ELR (cell line): ENCODE results near the gene CEACAM16.

ENCODE experiments used
- DNase-seq: peaks from one replicate; pipeline ENCODE4 v3.0.0-alpha.2; 2015; ENCODE audit warnings: low read depth

CEACAM16 gene

GRCh38 chr19:44725251-44725650 lies 26.3 kb downstream of the CEACAM16 start:
- no peak for DNase-seq

DNA sequence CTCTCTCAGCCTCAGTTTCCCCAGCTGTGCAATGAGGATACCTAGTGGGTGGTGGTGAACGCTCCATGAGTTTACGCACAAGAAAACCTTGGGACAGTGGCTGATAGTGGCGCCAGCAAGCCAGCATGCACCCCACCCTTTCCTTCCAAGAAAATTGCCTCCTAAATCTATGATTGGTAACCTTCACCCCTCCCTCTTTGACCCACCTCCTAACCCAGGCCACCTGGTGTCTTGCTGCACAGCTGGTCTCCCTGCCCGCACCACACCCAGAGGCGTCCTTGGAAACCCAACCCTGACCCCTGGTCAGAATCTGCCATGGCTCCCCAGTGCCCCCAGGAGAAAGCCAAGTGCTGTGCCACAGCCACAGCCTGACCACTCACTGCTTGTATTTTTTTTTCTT lies 26.7 kb downstream of the CEACAM16 start:
- no peak for DNase-seq

DNA sequence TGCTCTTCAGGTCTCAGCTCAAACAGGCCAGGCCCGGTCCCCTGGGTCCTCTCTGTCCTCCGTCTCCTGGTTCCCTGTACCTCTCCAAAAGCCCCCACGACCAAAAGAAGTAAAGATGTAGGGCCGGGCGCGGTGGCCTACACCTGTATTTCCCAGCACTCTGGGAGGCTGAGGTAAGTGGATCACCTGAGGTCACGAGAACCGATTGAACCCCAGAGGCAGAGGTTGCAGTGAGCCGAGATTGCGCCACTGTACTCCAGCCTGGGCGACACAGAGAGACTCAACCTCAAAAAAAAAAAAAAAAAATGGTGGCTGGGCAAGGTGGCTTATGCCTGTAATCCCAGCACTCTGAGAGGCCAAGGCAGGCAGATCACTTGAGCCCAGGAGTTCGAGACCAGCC lies 27.5 kb downstream of the CEACAM16 start:
- no peak for DNase-seq

- DNase-seq, result no peak
Observed at GRCh38 chr19:44728178-44728577, 29.2 kb downstream of the CEACAM16 start.

GRCh38 chr19:44729516-44730033 lies 30.6 kb downstream of the CEACAM16 start:
- DNase-seq, result no peak

- no peak for DNase-seq
Observed at GRCh38 chr19:44731081-44731480, 32.1 kb downstream of the CEACAM16 start.

DNA sequence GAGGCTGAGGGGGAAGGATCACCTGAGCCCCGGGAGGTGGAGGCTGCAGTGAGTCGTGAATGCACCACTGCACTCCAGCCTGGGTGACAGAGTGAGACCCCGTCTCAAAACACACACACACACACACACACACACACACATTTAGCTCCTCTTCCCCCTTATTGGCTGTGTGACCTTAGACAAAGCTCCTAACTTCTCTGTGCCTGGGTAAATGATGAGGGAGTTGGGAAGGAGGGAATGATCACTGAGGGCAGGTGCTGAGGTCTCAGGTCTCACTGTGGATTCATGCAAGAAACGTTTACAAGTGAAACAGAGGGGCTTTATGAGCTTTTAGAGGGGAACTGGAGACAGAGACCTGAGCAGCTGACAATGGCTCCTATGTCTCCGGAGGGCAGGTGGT lies 32.7 kb downstream of the CEACAM16 start:
- no peak for DNase-seq

DNA sequence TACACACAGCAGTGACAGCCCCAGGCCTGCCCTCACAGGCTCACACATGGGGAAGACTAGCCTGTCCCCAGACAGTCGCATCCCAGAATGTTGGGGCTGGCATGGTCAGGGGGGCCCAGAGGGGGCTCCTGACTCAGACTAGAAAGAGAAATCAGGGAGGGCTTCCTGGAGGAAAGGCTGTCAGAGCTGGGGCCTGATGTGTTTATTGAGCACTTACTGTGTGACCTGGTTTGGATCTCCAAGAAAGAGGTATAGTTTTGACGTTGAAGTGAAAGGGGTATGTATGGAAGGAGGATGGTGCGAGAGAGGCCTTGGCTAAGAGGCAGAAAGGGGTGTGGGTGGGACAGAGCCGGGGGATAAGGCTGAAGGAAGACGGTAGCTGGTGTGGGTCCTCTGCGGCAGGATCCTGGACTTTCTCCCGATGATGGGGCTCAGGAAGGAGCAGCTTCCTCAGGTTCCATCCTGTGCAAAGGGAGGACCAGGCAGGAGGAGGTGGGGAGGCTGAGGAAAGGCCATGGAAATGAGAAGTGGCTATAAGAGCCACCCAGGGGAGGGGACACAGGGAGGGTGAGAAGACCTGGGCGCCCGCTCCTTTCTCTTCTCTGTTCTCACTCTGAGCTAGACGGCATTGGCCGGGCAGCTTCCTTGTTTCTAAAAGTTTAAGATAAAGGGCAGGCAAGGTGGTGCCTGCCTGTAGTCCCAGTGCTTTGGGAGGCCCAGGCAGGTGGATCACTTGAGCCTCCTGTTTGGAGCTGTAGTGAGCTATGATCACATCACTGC lies 33.5 kb downstream of the CEACAM16 start:
- no peak for DNase-seq

DNA sequence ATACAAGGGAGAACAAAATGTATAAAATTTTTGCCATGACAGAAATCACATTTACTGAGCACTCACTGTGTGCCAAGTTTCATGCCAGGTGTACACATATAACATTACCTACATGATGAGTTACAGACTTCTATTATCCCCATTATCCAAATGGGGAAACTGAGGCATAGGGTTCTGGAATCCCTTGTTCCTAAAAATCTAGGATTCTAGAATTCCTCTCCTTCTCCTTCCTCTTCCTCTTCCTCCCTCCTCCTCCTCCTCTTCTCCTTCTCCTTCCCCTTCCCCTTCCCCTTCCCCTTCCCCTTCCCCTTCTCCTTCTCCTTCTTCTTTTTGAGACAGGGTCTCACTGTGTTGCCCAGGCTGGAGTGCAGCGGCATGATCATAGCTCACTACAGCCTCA lies 35.4 kb downstream of the CEACAM16 start:
- no peak for DNase-seq

DNA sequence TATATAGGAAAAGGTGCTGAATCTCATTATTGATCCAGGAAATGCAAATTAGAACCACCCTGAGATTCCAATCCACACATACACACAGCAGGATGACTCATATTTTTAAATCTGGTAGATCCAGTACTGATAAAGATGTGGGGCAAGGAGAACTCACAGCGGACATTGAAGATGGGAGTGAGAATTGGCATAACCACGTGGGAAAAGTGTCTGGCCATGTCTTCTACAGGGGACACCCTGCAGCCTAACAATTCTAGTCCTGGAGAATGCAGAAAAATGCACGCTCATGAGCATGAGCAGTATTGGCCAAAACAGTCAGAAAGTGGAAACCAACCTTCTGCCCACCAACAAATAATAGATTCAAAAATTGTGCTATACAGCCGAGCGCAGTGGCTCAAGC lies 36.1 kb downstream of the CEACAM16 start:
- peak; percentile 70 for DNase-seq

DNA sequence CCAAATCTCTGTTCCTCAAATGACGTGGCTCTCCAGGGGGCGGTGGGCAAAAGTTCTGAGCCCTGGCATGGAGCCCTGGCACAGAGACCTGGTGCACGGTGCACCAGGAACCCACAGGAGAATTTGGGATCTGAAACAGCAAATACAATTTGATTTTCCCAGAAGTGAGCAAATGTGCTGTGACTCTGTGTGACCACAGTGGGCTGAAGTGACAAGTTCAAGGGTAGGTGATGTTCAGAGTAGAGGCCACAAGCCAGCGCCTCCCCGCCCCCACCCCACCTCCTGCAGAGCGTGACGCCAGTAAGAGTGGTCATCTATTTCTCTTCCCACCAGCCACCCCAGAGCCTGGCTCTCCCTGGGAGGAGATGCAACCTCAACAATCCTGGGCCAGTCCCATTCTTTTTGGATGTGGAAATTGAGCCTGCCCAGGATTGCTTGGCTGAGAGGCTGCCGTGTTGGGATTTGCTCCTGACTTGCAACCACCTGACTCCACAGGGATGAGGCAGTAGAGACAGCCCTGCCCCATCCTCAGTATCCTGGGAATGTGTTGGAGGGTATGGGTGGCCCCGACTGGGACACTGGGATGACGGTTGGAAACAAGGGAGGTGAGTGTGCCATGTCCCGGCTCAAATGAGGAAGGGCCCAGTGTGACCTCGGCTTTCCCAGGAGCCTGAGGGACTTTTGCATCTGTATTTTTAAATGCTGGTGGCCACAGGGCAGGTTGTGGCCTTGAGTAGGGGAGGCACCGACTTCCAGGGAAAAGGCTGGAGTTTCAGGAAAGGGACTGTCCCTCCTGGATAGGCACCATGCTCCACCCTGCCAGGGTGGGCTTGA lies 38.5 kb downstream of the CEACAM16 start:
- DNase-seq, result no peak

DNA sequence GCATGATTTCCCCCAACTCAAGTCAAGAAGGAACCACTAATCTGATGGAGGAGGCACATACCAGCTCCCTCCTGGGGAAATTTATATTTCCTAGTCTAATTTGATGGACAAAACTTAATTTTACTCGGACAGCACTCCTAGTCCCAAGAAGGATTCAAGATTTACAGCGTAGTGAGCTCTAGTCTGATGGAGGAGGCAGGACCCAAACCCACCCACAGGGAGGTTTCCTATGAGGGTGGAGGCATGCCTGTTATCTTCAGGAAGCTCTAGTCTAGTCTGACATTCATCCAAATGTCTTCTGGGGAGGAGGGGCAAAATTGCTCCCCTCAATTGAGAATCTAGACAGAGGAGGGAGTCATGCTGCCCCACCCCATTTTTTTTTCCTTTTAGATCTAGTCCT lies 39.2 kb downstream of the CEACAM16 start:
- DNase-seq, result no peak

- no peak for DNase-seq
Observed at GRCh38 chr19:44738603-44739558, 39.9 kb downstream of the CEACAM16 start.

DNA sequence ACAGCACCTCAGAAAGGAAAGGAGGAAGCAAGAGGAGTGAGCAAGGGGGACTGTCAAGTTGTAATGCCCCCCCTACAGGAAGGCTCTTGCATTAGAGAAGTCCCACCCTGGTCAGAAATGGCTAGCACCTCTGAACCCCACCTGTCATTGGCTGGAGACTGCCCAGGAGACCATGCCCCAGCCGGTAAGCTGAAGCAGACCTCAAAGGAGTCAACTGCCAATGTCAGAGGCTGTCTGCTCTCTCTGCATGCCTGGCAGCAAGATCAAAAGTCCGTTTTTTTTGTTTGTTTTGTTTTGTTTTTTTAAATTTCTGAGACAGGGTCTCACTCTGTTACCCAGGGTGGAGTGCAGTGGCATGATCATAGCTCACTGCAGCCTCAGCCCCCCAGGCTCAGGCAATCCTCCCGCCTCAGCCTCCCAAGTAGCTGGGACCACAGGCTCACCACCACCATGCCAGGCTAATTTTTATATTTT lies 41.4 kb downstream of the CEACAM16 start:
- peak; percentile 42 for DNase-seq

DNA sequence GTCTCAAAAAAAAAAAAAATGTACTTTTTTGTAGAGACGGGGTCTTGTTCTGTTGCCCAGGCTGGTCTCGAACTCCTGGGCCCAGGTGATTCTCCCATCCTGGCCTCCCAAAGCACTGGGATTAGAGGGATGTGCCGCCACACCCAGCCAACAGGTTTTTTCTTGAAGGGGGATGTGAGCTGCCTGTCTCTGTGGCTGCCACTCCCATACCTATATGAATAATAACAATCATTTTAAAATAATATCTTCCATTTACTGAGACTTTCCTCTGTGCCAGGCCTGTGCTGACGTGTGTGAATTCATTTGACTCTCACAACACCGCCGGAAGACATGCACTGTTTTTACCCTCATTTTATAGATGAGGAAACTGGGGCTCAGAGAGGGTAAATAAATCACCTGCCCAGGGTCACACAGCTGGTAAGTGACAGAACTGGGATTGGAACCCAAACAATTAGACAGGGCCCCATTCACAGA lies 42.3 kb downstream of the CEACAM16 start:
- no peak for DNase-seq

- peak; percentile 99 for DNase-seq
Observed at GRCh38 chr19:44741841-44742329, 42.9 kb downstream of the CEACAM16 start.

DNA sequence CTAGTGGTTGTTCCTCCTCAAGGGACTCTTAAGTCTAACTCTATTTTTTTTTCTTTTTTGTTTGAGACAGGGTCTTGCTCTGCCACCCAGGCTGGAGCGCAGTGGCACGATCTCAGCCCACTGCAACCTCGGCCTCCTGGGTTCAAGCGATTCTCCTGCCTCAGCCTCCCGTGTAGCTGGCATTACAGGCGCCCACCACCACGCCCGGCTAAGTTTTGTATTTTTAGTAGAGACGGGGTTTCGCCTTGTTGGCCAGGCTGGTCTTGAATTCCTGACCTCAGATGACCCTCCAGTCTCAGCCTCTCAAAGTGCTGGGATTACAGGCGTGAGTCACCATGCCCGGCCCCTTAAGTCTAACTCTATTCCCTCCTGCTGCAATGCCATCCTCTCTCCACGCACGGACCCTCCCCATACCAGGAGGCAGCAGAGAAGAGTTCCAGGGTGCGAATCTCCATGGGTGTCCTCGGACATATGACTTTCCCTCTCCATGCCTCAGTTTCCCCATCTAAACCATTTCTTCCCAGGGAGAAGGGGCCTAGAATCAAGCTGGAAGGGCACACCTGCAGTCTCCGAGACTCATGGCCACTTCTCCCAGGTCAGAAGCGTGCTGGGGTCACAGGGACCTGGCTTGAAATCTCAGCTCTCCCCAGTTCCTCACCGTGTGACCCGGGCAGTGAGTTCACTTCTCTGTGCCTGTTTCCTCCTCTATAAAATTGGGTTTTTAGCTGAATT lies 43.5 kb downstream of the CEACAM16 start:
- peak; percentile 79 for DNase-seq

GRCh38 chr19:44744871-44745332 lies 46.0 kb downstream of the CEACAM16 start:
- no peak for DNase-seq

- DNase-seq, result peak; percentile 61
Observed at GRCh38 chr19:44745341-44745831, 46.4 kb downstream of the CEACAM16 start.

- DNase-seq, result no peak
Observed at GRCh38 chr19:44745887-44746600, 47.1 kb downstream of the CEACAM16 start.
